Endothelial cell of umbilical vein (primary cell): ENCODE measurements around the gene SUGP2. TPM values are rescaled to one million over a fixed set of nuclear protein-coding genes. Genes with fewer than 3 reads are reported as not detected.

Experiments used
- BruUV-seq: library from RNA; stranded (reverse); fragments of 400-500 nt; replicated peaks from 2 replicates; lab custom pipeline; 2021; lab: Mats Ljungman, UMichigan
- CTCF ChIA-PET: fragments of 300-600, 350-600 bp; sonication (Branson Sonifier 250); formaldehyde crosslinking; loops from one replicate; lab custom pipeline; 2021; ENCODE audit warnings: antibody characterized with exemption, inconsistent platforms; lab: Charles Lee
- POLR2A ChIA-PET: fragments of 300-600, 350-600 bp; sonication (Branson Sonifier 250); formaldehyde crosslinking; loops from one replicate; lab custom pipeline; 2021; ENCODE audit warnings: antibody characterized with exemption, inconsistent platforms; lab: Charles Lee
- DNase-seq: peaks from one replicate; pipeline ENCODE4 v3.0.0-alpha.2; 2011; ENCODE audit warnings: low read depth, low spot score
- FAIRE-seq: peaks from 2 replicates; lab custom pipeline; 2011; peaks lifted over from hg19 to GRCh38; lab: Jason Lieb, UNC
- H2AFZ ChIP-seq: 2 replicates; pipeline ENCODE4 v1.6.0; 2012; ENCODE audit warnings: low read depth, low read length, control low read depth, inconsistent platforms
- H3K27ac ChIP-seq: 2 replicates; pipeline ENCODE4 v1.5.1; 2011; ENCODE audit warnings: low read depth, mild to moderate bottlenecking, control low read depth, low read length, moderate library complexity; ENCODE audit not compliant: insufficient read depth
- H3K27me3 ChIP-seq, 2 experiments: 2 replicates each; pipeline versions ENCODE4 v1.6.0 to v1.6.1; 2011; ENCODE audit warnings: low read length in 2 of 2, mixed read lengths in 1 of 2; ENCODE audit not compliant: control insufficient read depth in 2 of 2, insufficient read depth in 2 of 2
- H3K36me3 ChIP-seq, 2 experiments: 2 replicates in 1 of 2; 3 replicates in 1 of 2; pipeline ENCODE4 v1.5.1; 2011; ENCODE audit warnings: low read length in 2 of 2, mild to moderate bottlenecking in 1 of 2, moderate library complexity in 1 of 2; ENCODE audit not compliant: control insufficient read depth in 2 of 2, insufficient read depth in 2 of 2; ENCODE audit errors: extremely low read depth in 1 of 2
- H3K4me1 ChIP-seq: 3 replicates; pipeline ENCODE4 v1.5.1; 2011; ENCODE audit warnings: mild to moderate bottlenecking, low read length; ENCODE audit not compliant: control insufficient read depth, insufficient read depth; ENCODE audit errors: extremely low read depth
- H3K4me2 ChIP-seq: 2 replicates; pipeline ENCODE4 v1.6.1; 2011; ENCODE audit warnings: low read length, control low read depth, mixed read lengths; ENCODE audit not compliant: insufficient read depth
- H3K4me3 ChIP-seq, 3 experiments: fragments of 200-600 bp in 1 of 3; sonication (generic), shearing (Covaris generic) in 1 of 3; replicated peaks in 1 of 3; 2 replicates each; pipeline ENCODE4 v1.5.1; 2011 to 2016; ENCODE audit warnings: control low read depth in 3 of 3, low read length in 3 of 3, mild to moderate bottlenecking in 2 of 3, inconsistent platforms in 1 of 3, low read depth in 1 of 3, moderate library complexity in 1 of 3; ENCODE audit not compliant: insufficient read depth in 1 of 3
- H3K79me2 ChIP-seq: 2 replicates; pipeline ENCODE4 v1.6.0; 2012; ENCODE audit warnings: low read length, inconsistent platforms; ENCODE audit not compliant: control insufficient read depth, insufficient read depth
- H3K9ac ChIP-seq: replicated peaks from 2 replicates; pipeline ENCODE3; 2011; ENCODE audit warnings: low read length, control low read depth; ENCODE audit not compliant: insufficient read depth; ENCODE audit errors: extremely low read depth
- H3K9me1 ChIP-seq: replicated peaks from 3 replicates; pipeline ENCODE4 v1.6.0; 2011; ENCODE audit warnings: mild to moderate bottlenecking, low read length; ENCODE audit not compliant: control insufficient read depth, insufficient read depth; ENCODE audit errors: extremely low read depth
- H3K9me3 ChIP-seq: replicated peaks from 2 replicates; pipeline ENCODE4 v1.5.1; 2012; ENCODE audit warnings: low read length, inconsistent platforms; ENCODE audit not compliant: control insufficient read depth, insufficient read depth
- H4K20me1 ChIP-seq: replicated peaks from 2 replicates; pipeline ENCODE3; 2011; ENCODE audit warnings: mild to moderate bottlenecking, low read length; ENCODE audit not compliant: control insufficient read depth, insufficient read depth; ENCODE audit errors: extremely low read depth
- EZH2 ChIP-seq: IDR thresholded peaks from 2 replicates; pipeline ENCODE4 v1.6.1; 2012; ENCODE audit warnings: borderline replicate concordance, low read depth, mild to moderate bottlenecking, moderate library complexity, low read length, inconsistent platforms; ENCODE audit not compliant: severe bottlenecking
- GATA2 ChIP-seq: IDR thresholded peaks from 2 replicates; pipeline ENCODE4 v1.7.0; 2011; ENCODE audit warnings: low read depth, mild to moderate bottlenecking, moderate library complexity, mixed read lengths, low read length; ENCODE audit not compliant: insufficient read length, insufficient read depth
- MYC ChIP-seq: IDR thresholded peaks from one replicate; pipeline ENCODE4 v1.6.1; 2011; ENCODE audit warnings: mild to moderate bottlenecking, low read depth, low read length
- dilution Hi-C: fragments of 300-500 bp; cut with MboI; formaldehyde crosslinking; loops from one replicate; pipeline ENCODE4 v1.15.0; 2019; ENCODE audit warnings: low sequenced_read_pairs; ENCODE audit not compliant: extremely low pct_ligation_motif_present
- intact Hi-C: fragments of 100-400 bp; cut with micrococcal nuclease; formaldehyde crosslinking; loops from one replicate; pipeline ENCODE4 v1.10.0; 2022
- polyA plus RNA-seq, 4 experiments: library from polyadenylated mRNA; depleted of rRNA in 3 of 4; stranded (reverse) in 3 of 4; unstranded in 1 of 4; fragments of >200 nt; gene quantifications; 2 replicates each; pipeline versions ENCODE4 v1.2.1 to v1.2.3, GENCODE V29; 2011 to 2012; ENCODE audit warnings: missing spikeins in 1 of 4
- total RNA-seq: library from RNA; stranded (reverse); gene quantifications from 2 replicates; pipeline ENCODE4 v1.2.3, GENCODE V29; 2021
- TF ChIP-seq, protein P1 (sequence below): IDR thresholded peaks from 2 replicates; pipeline ENCODE4 v1.6.1; 2011; ENCODE audit not compliant: insufficient read depth, insufficient read length

SUGP2 gene
- total and polyA plus RNA-seq, 2 donors (not counting 3 experiments of a cell fraction or from before 2014, with no cell fraction given): 44.6 to 79.7 TPM

DNA sequence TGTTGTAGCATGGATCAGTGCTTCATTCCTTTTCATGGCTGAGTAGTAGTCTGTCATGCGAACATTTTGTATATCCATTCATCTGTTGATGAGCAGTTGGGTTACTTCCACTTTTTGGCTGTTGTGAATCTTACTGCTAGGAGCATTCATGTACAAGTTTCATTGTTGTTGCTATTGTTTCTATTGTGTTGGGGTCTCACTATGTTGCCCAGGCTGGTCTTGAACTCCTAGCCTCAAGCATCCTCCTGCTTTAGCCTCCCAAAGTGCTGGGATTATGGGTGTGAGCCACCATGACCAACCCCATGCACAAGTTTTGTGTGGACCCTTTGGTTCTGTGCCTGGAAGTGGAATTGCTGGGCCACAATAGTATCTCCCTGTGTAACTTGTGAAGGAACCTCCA, 46.3 kb upstream of the SUGP2 start:
- Histone ChIP-seq H4K20me1 (no peaks in the 10 kb centered on the region), H3K9me3 (no peaks in the 10 kb centered on the region), H3K4me1 (no peaks in the 10 kb centered on the region), H3K9ac (no peak overlapping the region), H2AFZ (no peak overlapping the region), H3K27ac (no peak overlapping the region), H3K4me2 (no peak overlapping the region), H3K36me3 (no peaks in the 10 kb centered on the region), H3K9me1 (no peaks in the 10 kb centered on the region), H3K27me3 (no peaks in the 10 kb centered on the region), H3K79me2 (no peaks in the 10 kb centered on the region), H3K4me3 (no peak overlapping the region)
- intact Hi-C loops: no loop called here
- DNase-seq: no peak
- TF ChIP-seq EZH2: no peak
- BruUV-seq: no TSS peak
- POLR2A ChIA-PET: no interaction called here
- FAIRE-seq: no peak
- dilution Hi-C loops: no loop called here
- CTCF ChIA-PET: no interaction called here

DNA sequence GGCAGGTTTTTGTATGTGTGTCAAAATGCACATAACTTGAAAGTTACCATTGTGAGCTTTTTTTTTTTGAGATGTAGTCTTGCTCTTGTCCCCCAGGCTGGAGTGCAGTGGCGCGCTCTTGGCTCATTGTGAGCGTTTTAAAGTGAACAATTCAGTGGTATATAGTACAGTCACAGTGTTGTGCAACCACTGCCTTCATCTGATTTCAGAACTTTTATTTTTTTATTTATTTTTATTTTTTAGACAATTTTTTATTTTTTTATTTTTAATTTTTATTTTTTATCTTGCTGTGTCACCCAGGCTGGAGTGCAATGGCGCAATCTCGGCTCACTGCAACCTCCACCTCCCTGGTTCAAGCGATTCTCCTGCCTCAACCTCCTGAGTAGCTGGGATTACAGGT, 45.5 kb upstream of the SUGP2 start:
- Histone ChIP-seq H3K27ac (no peak overlapping the region), H4K20me1 (no peaks in the 10 kb centered on the region), H3K79me2 (no peaks in the 10 kb centered on the region), H3K9me1 (no peaks in the 10 kb centered on the region), H3K4me2 (no peak overlapping the region), H3K27me3 (no peaks in the 10 kb centered on the region), H3K4me1 (no peaks in the 10 kb centered on the region), H3K9me3 (no peaks in the 10 kb centered on the region), H2AFZ (no peak overlapping the region), H3K36me3 (no peaks in the 10 kb centered on the region), H3K9ac (no peak overlapping the region), H3K4me3 (no peak overlapping the region)
- TF ChIP-seq GATA2 (no peak), MYC (no peak)
- TF ChIP-seq, protein P1, sequence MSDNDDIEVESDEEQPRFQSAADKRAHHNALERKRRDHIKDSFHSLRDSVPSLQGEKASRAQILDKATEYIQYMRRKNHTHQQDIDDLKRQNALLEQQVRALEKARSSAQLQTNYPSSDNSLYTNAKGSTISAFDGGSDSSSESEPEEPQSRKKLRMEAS: no peak
- ChIA-PET POLR2A (no interaction called here), CTCF (no interaction called here)
- FAIRE-seq (no peak), DNase-seq (no peak)
- dilution Hi-C loops (no loop called here), intact Hi-C loops (no loop called here)
- no TSS peak for BruUV-seq
